PC-3 (cell line): ENCODE measurements around the gene HTR1A.

Experiments used
- EZH2 ChIP-seq: fragments of 300-600 bp; sonication (generic); IDR thresholded peaks from one replicate; pipeline ENCODE4 v1.6.1; 2017; ENCODE audit warnings: antibody characterized with exemption, mild to moderate bottlenecking, low read length; ENCODE audit not compliant: unreplicated experiment
- EZH2phosphoT487 ChIP-seq: fragments of 300-600 bp; sonication (generic); IDR thresholded peaks from 2 replicates; pipeline ENCODE4 v1.6.1; 2018; ENCODE audit warnings: mild to moderate bottlenecking, antibody characterized with exemption, low read length, borderline replicate concordance
- TF ChIP-seq, protein P1 (sequence below): fragments of 300-600 bp; sonication (generic); conservative IDR thresholded peaks from 2 replicates; pipeline ENCODE4 v1.5.1; 2017; ENCODE audit warnings: antibody characterized with exemption, low read depth, mild to moderate bottlenecking, low read length

DNA sequence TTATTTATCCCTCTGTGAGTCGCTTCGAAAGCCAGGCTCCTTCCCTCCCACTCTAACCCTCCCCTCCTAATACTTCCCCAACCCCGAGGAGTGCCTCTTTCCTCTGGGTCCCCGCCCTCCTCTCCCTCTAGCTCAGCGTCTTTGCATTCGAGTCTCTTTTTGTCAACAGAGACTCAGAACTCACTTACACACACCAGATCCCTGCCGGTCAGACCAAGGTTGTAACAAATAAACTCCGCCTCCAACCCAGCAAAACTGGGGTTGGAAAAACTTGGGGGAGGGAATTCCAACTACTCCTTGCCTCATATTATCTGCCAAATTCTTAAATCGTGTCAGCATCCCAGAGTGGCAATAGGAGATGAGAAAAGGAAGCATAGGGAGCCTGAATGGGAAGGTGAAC lies at the start of gene HTR1A:
- TF ChIP-seq, protein P1, sequence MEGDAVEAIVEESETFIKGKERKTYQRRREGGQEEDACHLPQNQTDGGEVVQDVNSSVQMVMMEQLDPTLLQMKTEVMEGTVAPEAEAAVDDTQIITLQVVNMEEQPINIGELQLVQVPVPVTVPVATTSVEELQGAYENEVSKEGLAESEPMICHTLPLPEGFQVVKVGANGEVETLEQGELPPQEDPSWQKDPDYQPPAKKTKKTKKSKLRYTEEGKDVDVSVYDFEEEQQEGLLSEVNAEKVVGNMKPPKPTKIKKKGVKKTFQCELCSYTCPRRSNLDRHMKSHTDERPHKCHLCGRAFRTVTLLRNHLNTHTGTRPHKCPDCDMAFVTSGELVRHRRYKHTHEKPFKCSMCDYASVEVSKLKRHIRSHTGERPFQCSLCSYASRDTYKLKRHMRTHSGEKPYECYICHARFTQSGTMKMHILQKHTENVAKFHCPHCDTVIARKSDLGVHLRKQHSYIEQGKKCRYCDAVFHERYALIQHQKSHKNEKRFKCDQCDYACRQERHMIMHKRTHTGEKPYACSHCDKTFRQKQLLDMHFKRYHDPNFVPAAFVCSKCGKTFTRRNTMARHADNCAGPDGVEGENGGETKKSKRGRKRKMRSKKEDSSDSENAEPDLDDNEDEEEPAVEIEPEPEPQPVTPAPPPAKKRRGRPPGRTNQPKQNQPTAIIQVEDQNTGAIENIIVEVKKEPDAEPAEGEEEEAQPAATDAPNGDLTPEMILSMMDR: no peak
- TF ChIP-seq EZH2 (no peak), EZH2phosphoT487 (no peak)
